Heart left ventricle (tissue), 16 donors: Measurements from ENCODE around the gene NELFB. TPM values are rescaled to one million over a fixed set of nuclear protein-coding genes. Genes with fewer than 3 reads are reported as not detected.

Experiments
- ATAC-seq, 4 donors: fragments of 200-7000 bp; cut with Tn5 transposase; one replicate each; pipeline ENCODE4 v1.9.1; 2020 to 2022; ENCODE audit warnings: moderate library complexity in 4 of 4, mild to moderate bottlenecking in 3 of 4, moderate number of reproducible peaks in 1 of 4
- DNase-seq, 5 donors: peaks; one replicate each; pipeline ENCODE4 v3.0.0-alpha.2; 2020
- H3K27ac ChIP-seq, 12 donors: fragments of 200-600 bp; sonication (generic) in 4 of 12; one replicate each; pipeline versions ENCODE4 v1.5.0 to v1.8.0; 2016 to 2022; ENCODE audit warnings: mild to moderate bottlenecking in 2 of 12
- H3K27me3 ChIP-seq, 9 donors: fragments of 200-600 bp; sonication (generic) in 2 of 9; one replicate each; pipeline versions ENCODE4 v1.5.1 to v1.8.0; 2016 to 2022; ENCODE audit warnings: mild to moderate bottlenecking in 3 of 9
- H3K36me3 ChIP-seq, 9 donors: fragments of 200-600 bp; sonication (generic) in 2 of 9; one replicate each; pipeline versions ENCODE4 v1.5.0 to v1.8.0; 2018 to 2022; ENCODE audit warnings: mild to moderate bottlenecking in 2 of 9
- H3K4me1 ChIP-seq, 12 donors: fragments of 200-600 bp; sonication (generic) in 4 of 12; one replicate each; pipeline versions ENCODE4 v1.5.0 to v1.8.0; 2016 to 2022; ENCODE audit warnings: mild to moderate bottlenecking in 3 of 12
- H3K4me3 ChIP-seq, 12 donors: fragments of 200-600 bp; sonication (generic) in 4 of 12; one replicate each; pipeline versions ENCODE4 v1.5.0 to v1.8.0; 2017 to 2022; ENCODE audit warnings: mild to moderate bottlenecking in 9 of 12, moderate library complexity in 4 of 12
- H3K9me3 ChIP-seq, 12 donors: fragments of 200-600 bp; sonication (generic) in 4 of 12; one replicate each; pipeline versions ENCODE4 v1.5.0 to v1.8.0; 2016 to 2022; ENCODE audit warnings: mild to moderate bottlenecking in 1 of 12
- CTCF ChIP-seq, 12 donors: fragments of 200-600 bp; sonication (generic) in 4 of 12; IDR thresholded peaks; one replicate each; pipeline versions ENCODE4 v1.5.0 to v1.8.0; 2018 to 2022; ENCODE audit warnings: antibody characterized with exemption in 12 of 12, mild to moderate bottlenecking in 5 of 12
- POLR2A ChIP-seq, 2 donors: fragments of 450-650 bp; IDR thresholded peaks; one replicate each; pipeline ENCODE4 v1.6.1; 2017; ENCODE audit warnings: antibody characterized with exemption in 2 of 2, mild to moderate bottlenecking in 2 of 2, moderate library complexity in 2 of 2
- WGBS, 4 donors: extraction: QIAGEN DNeasy Blood & Tissue Kit in 2 of 4; methylation state at CpG; one replicate each; pipeline versions ENCODE4 v1.1.5 to v1.1.7; 2013 to 2018; 5-methylcytosine and 5-hydroxymethylcytosine counted together
- intact Hi-C, 10 donors: fragments of 100-400 bp; cut with DNase I; formaldehyde crosslinking; loops; one replicate each; pipeline versions ENCODE4 v1.11.1 to v1.14.2; 2022
- polyA plus RNA-seq, 2 donors: library from polyadenylated mRNA; stranded (reverse); fragments of 200-250 nt; gene quantifications; one replicate each; pipeline ENCODE4 v1.2.3, GENCODE V29; 2013
- total RNA-seq, 9 donors: library from RNA; depleted of rRNA in 2 of 9; stranded (reverse); fragments of >200 nt in 2 of 9; fragmentation: NEBNext Ultra II Directional in 3 of 9; extraction: Animal tissue kit (Norgen Biotek cat#: 25700) in 3 of 9; gene quantifications; one replicate each; pipeline versions ENCODE4 v1.1.0 to v1.2.4, GENCODE V29; 2016 to 2023
- donor health status: ischemic (EF 13 %, LVEDD 7.1; RV severe dilation, severe dysfunction).
- donor health status: healthy with polysubstance abuse.
- donor health status: DM: no; HTN: yes; CAD: no.
- donor health status: DM: no; HTN: no; CAD: no.
- donor health status: ischemic (EF 25% LVEDD 6.9; RV normal size, moderate dysfunction).
- donor health status: ischemic (EF 25% LVEDD 5.7; RV mildly dilated, moderate dysfunction).
- donor health status: healthy.
- donor health status: DM: yes; HTN: yes; CAD: no.
- donor health status: ischemic (EF 35%, LVEDD 5.7; RV mildly dilated, moderate dysfunction).
- donor health status: nonischemic (EF 11% LVEDD 7.7; RV severe dilation, severe dysfunction).
- donor health status: DM: yes; HTN: yes; CAD: no.
- donor health status: PGD.
- donor health status: ischemic (EF 29% LVEDD 5.4; RV normal size, mild dysfunction).
- donor health status: nonischemic (EF 23%, LVEDD 6.1; RV moderate dilation, normal function).

Gene NELFB
- total and polyA plus RNA-seq, 11 donors, result 31.4 to 77.8 (median 38.1) TPM

DNA sequence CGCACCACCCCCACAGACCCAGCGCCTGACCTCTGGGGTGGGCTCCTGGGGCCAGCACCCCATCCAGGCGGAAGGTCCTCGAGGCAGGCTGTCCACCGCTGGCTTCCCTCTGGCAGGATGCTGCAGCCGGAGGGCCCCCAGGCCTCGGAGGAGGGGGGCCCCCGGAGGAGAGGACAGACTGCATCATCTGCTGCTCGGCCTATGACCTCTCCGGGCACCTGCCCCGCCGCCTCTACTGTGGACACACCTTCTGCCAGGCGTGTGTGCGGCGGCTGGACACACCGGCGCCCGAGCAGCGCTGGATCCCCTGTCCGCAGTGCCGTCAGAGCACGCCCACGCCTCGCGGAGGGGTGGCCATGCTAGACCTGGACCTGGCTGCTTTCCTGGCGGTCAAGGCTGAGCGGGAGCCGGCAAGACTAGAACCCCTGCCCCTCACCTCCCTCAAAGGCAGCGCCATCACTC, 26.6 kb upstream of the NELFB start:
- no peak overlapping the region for H3K27ac ChIP-seq
- intact Hi-C loops, result loop anchor here in 7 of 10 donors (2.0 to 10.0 kb wide), 7 partner anchors 36 to 444 kb away; partner anchors contain the start of genes ANAPC2 (in 4 of the 7) and SSNA1 (in 4 of the 7)
- no peak overlapping the region for H3K4me3 ChIP-seq
- H3K4me1 ChIP-seq, result peaks cover 0 to 14% (median 6%) of the 10 kb centered on the region in 12 donors
- no peaks in the 10 kb centered on the region for H3K36me3 ChIP-seq
- DNase-seq, result no peak
- no peak for TF ChIP-seq CTCF (IDR thresholded peaks at IDR 0.05)
- no peak for TF ChIP-seq POLR2A (IDR thresholded peaks at IDR 0.05)
- H3K27me3 ChIP-seq, result peaks cover 8 to 50% (median 32%) of the 10 kb centered on the region in 9 donors
- ATAC-seq, result no peak
- 56 to 100% (median 68%) methylated on average over 1 to 29 of the region's 29 CpGs for WGBS, 4 donors
- no peaks in the 10 kb centered on the region for H3K9me3 ChIP-seq

GRCh38 chr9:137228968-137229896, 25.9 kb upstream of the NELFB start:
- H3K27ac ChIP-seq, result no peak overlapping the region
- WGBS, 4 donors, result 41 to 71% (median 64%) methylated on average over 11 to 27 of the region's 27 CpGs
- ATAC-seq (no peak), DNase-seq (no peak)
- peaks cover 8 to 50% (median 35%) of the 10 kb centered on the region in 9 donors for H3K27me3 ChIP-seq
- TF ChIP-seq CTCF (IDR thresholded peaks at IDR 0.05), result no peak
- TF ChIP-seq POLR2A (IDR thresholded peaks at IDR 0.05), result no peak
- H3K9me3 ChIP-seq, result no peaks in the 10 kb centered on the region
- no peak overlapping the region for H3K4me3 ChIP-seq
- no peaks in the 10 kb centered on the region for H3K36me3 ChIP-seq
- peaks cover 0 to 8% (median under 1%) of the 10 kb centered on the region in 12 donors for H3K4me1 ChIP-seq
- intact Hi-C loops, result loop anchor here in 7 of 10 donors (2.0 to 10.0 kb wide), 7 partner anchors 37 to 444 kb away; partner anchors contain the start of genes ANAPC2 (in 4 of the 7) and SSNA1 (in 4 of the 7)

- 56 to 68% (median 64%) methylated on average over 22 to 31 of the region's 31 CpGs for WGBS, 4 donors
- intact Hi-C loops, result loop anchor here in 7 of 10 donors (2.0 to 10.0 kb wide), 7 partner anchors 38 to 445 kb away; partner anchors contain the start of genes ANAPC2 (in 4 of the 7) and SSNA1 (in 4 of the 7)
- no peak for TF ChIP-seq POLR2A (IDR thresholded peaks at IDR 0.05)
- TF ChIP-seq CTCF (IDR thresholded peaks at IDR 0.05), result no peak
Measured at GRCh38 chr9:137229903-137230704, 25.0 kb upstream of the NELFB start.

More at GRCh38 chr9:137229903-137230704, 25.0 kb upstream of the NELFB start:
- Histone ChIP-seq H3K4me3 (no peak overlapping the region), H3K4me1 (peaks cover 0 to 5% (median 0%) of the 10 kb centered on the region in 12 donors), H3K9me3 (no peaks in the 10 kb centered on the region), H3K36me3 (no peaks in the 10 kb centered on the region), H3K27me3 (peaks cover 8 to 54% (median 38%) of the 10 kb centered on the region in 9 donors), H3K27ac (no peak overlapping the region)
- DNase-seq (no peak), ATAC-seq (no peak)
